HG03159 (cell line): ENCODE measurements around the gene CACNA1A.

ENCODE experiments used
- ATAC-seq: cut with Tn5 transposase; IDR thresholded peaks from one replicate; pipeline ENCODE4 v1.9.1; 2021; ENCODE audit warnings: mild to moderate bottlenecking, moderate library complexity; ENCODE audit not compliant: unreplicated experiment

CACNA1A gene

GRCh38 chr19:13493516-13494310, 12.6 kb downstream of the CACNA1A start:
- no peak for ATAC-seq

- no peak for ATAC-seq
Observed at GRCh38 chr19:13492128-13492527, 14.2 kb downstream of the CACNA1A start.

- no peak for ATAC-seq
Observed at GRCh38 chr19:13487985-13488384, 18.3 kb downstream of the CACNA1A start.

GRCh38 chr19:13484166-13484565, 22.1 kb downstream of the CACNA1A start:
- no peak for ATAC-seq

- ATAC-seq, result no peak
Observed at GRCh38 chr19:13483215-13483614, 23.1 kb downstream of the CACNA1A start.

- no peak for ATAC-seq
Observed at GRCh38 chr19:13478576-13478975, 27.7 kb downstream of the CACNA1A start.

- no peak for ATAC-seq
Observed at GRCh38 chr19:13476071-13476470, 30.2 kb downstream of the CACNA1A start.

GRCh38 chr19:13475044-13475443, 31.2 kb downstream of the CACNA1A start:
- ATAC-seq, result no peak

GRCh38 chr19:13466697-13467096, 39.6 kb downstream of the CACNA1A start:
- ATAC-seq, result no peak

GRCh38 chr19:13463296-13463695, 43.0 kb downstream of the CACNA1A start:
- ATAC-seq, result no peak

- no peak for ATAC-seq
Observed at GRCh38 chr19:13461536-13461935, 44.7 kb downstream of the CACNA1A start.

- no peak for ATAC-seq
Observed at GRCh38 chr19:13460045-13460444, 46.2 kb downstream of the CACNA1A start.

- ATAC-seq, result no peak
Observed at GRCh38 chr19:13459351-13459750, 46.9 kb downstream of the CACNA1A start.

- no peak for ATAC-seq
Observed at GRCh38 chr19:13451434-13451995, 54.8 kb downstream of the CACNA1A start.

- no peak for ATAC-seq
Observed at GRCh38 chr19:13447978-13448377, 58.3 kb downstream of the CACNA1A start.

- no peak for ATAC-seq
Observed at GRCh38 chr19:13441810-13442512, 64.3 kb downstream of the CACNA1A start.

- no peak for ATAC-seq
Observed at GRCh38 chr19:13437919-13438618, 68.2 kb downstream of the CACNA1A start.

GRCh38 chr19:13436352-13436751, 69.9 kb downstream of the CACNA1A start:
- no peak for ATAC-seq

- ATAC-seq, result no peak
Observed at GRCh38 chr19:13430790-13431582, 75.3 kb downstream of the CACNA1A start.

GRCh38 chr19:13429563-13429962, 76.7 kb downstream of the CACNA1A start:
- no peak for ATAC-seq

- no peak for ATAC-seq
Observed at GRCh38 chr19:13428352-13428751, 77.9 kb downstream of the CACNA1A start.
